Immature natural killer cell (primary cell): Measurements from ENCODE around the gene SUPT3H. TPM values are rescaled to one million over a fixed set of nuclear protein-coding genes. Genes with fewer than 3 reads are reported as not detected.
A peak's percentile ranks its signal among the peaks of the same experiment; 100 is the strongest.

Source experiments
- DNase-seq, 3 donors: peaks; one replicate each; pipeline ENCODE4 v3.0.0; 2022; ENCODE audit warnings: mixed read lengths in 1 of 3
- H3K27ac Mint-ChIP-seq, 6 donors: one replicate each; pipeline ENCODE4 v1.8.0; 2020; ENCODE audit warnings: mixed read lengths in 6 of 6, mild to moderate bottlenecking in 5 of 6, inconsistent platforms in 4 of 6, moderate library complexity in 3 of 6
- H3K27me3 Mint-ChIP-seq, 3 donors: one replicate each; pipeline ENCODE4 v1.8.0; 2020 to 2021; ENCODE audit warnings: low read depth in 3 of 3, mild to moderate bottlenecking in 3 of 3, mixed read lengths in 3 of 3, moderate library complexity in 3 of 3, inconsistent platforms in 1 of 3
- H3K36me3 Mint-ChIP-seq, 3 donors: one replicate each; pipeline ENCODE4 v1.8.0; 2020; ENCODE audit warnings: mixed read lengths in 3 of 3, inconsistent platforms in 2 of 3, mild to moderate bottlenecking in 2 of 3
- H3K4me1 Mint-ChIP-seq, 2 donors: one replicate each; pipeline ENCODE4 v1.8.0; 2020; ENCODE audit warnings: inconsistent platforms in 2 of 2, mild to moderate bottlenecking in 2 of 2, mixed read lengths in 2 of 2, moderate library complexity in 1 of 2
- H3K4me3 Mint-ChIP-seq, 5 donors: one replicate each; pipeline ENCODE4 v1.8.0; 2020; ENCODE audit warnings: mild to moderate bottlenecking in 5 of 5, mixed read lengths in 5 of 5, inconsistent platforms in 3 of 5, moderate library complexity in 3 of 5
- H3K9me3 Mint-ChIP-seq, 6 donors: one replicate each; pipeline ENCODE4 v1.8.0; 2020; ENCODE audit warnings: mild to moderate bottlenecking in 6 of 6, mixed read lengths in 6 of 6, inconsistent platforms in 4 of 6, moderate library complexity in 3 of 6
- polyA plus RNA-seq, 3 donors: library from polyadenylated mRNA; unstranded; fragments of 300-500 nt; fragmentation: Illumina TruSeq; gene quantifications; one replicate each; pipeline ENCODE4 v1.2.3, GENCODE V29; 2021

Gene SUPT3H
- polyA plus RNA-seq, 3 donors from 2014 or later, result 3.4 to 12.5 (median 8.8) TPM

DNA sequence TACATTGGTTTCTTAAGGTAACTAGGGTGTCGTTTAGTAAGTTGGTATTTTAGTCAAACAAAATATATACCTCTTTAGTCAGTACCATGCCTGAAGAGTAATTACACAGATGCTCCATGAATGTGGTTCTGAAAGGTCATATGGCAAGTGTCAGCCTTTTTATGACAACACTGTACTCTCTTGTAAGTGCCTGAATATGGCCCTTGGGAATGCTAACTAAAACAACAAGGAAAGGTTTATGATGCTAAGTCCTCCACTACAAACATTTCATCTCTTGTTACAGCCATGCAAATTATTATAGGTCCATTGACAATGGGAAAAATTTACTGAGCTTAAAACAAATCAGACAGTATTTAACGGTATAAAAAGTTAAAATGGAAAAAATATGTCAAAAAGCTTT is 39.0 kb upstream of the SUPT3H start:
- DNase-seq, result no peak
- H3K27me3 Mint-ChIP-seq, result peaks cover 19 to 38% (median 33%) of the 10 kb centered on the region in 3 donors
- H3K9me3 Mint-ChIP-seq, result no peaks in the 10 kb centered on the region
- H3K4me3 Mint-ChIP-seq, result no peak overlapping the region
- H3K36me3 Mint-ChIP-seq, result no peaks in the 10 kb centered on the region
- H3K4me1 Mint-ChIP-seq, result peaks cover 23 to 29% of the 10 kb centered on the region in 2 donors
- no peak overlapping the region for H3K27ac Mint-ChIP-seq

DNA sequence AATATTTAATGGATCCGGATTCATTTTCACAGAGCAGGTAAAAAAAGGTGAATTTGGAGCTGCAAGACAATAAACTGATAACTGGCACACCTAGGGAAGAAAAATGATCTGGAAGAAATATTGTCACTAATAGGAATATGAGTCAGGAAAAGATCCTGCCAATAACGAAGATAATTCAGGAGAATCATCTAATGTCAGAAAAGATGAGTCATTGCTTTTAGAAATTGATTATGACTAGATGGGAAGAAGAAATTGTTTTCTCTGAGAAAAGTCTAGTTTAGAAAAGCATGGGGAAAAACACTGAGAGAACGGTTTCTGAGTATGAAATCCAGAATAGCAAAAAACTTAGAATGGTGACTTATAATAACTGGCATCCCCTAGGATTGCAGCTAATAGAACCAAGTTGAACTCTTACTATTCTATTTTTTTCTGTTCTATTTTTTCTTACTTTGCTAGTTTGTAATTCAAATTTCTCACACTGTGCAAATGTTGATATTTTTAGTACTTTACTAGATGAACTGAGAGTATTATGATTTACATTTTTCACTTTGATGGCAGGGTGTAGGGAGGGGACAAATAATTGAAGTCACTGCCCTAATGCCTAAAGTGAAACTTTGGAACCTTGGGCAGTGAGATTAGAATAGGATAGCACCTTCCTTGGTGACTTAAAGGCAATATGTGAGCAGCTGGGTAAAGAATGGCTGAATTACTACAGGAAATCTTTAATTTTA is 38.2 kb upstream of the SUPT3H start:
- no peak overlapping the region for H3K4me3 Mint-ChIP-seq
- H3K36me3 Mint-ChIP-seq, result no peaks in the 10 kb centered on the region
- H3K27me3 Mint-ChIP-seq, result peaks cover 15 to 33% (median 27%) of the 10 kb centered on the region in 3 donors

DNA sequence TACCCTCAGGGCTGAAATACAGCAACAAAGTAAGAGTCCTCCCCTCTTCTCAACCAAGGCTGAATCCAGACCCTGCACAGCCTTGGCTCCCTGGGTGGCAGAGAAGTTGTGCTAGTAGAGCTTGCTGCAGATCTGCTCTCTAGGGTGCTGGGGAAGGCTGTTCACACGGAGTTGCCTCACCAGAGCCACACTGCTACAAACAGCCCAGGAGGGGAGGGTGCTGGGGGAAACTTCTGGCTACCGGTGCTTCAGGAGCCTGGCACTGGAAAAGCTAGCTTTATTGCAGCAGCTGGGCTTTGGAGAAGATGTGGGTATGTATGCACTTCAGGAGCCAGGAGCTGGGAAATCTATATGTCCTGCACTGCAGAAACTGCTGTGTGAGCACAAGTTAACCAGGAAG is 37.6 kb upstream of the SUPT3H start:
- H3K4me1 Mint-ChIP-seq, result peaks cover 11 to 15% of the 10 kb centered on the region in 2 donors
- H3K27ac Mint-ChIP-seq, result no peak overlapping the region
- H3K9me3 Mint-ChIP-seq, result no peaks in the 10 kb centered on the region
- no peak overlapping the region for H3K4me3 Mint-ChIP-seq
- no peaks in the 10 kb centered on the region for H3K36me3 Mint-ChIP-seq
- DNase-seq, result no peak
- peaks cover 9 to 27% (median 21%) of the 10 kb centered on the region in 3 donors for H3K27me3 Mint-ChIP-seq

More for the DNA sequence above, 38.2 kb upstream of the SUPT3H start:
- Mint-ChIP-seq H3K4me1 (peaks cover 17 to 21% of the 10 kb centered on the region in 2 donors), H3K9me3 (no peaks in the 10 kb centered on the region), H3K27ac (no peak overlapping the region)
- DNase-seq, result no peak

DNA sequence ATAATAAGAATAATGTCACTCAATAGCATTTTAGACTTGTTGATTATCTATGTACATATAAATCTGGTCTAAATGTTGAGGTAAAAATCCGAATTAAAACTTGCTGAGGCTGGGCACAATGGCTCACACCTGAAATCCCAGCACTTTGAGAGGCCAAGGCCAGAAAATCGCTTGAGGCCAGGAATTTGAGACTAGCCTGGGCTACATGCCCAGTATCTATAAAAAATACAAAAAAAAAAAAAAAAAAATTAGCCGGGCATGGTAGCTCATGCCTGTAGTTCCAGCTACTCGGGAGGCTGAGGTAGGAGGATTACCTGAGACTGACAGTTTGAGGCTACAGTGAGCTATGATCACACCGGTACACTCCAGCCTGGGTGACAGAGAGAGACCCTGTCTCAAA is 34.2 kb upstream of the SUPT3H start:
- no peak for DNase-seq
- Mint-ChIP-seq H3K4me1 (no peaks in the 10 kb centered on the region), H3K4me3 (no peak overlapping the region), H3K27me3 (peaks cover 6 to 17% (median 6%) of the 10 kb centered on the region in 3 donors), H3K36me3 (no peaks in the 10 kb centered on the region), H3K9me3 (no peaks in the 10 kb centered on the region), H3K27ac (no peak overlapping the region)

- no peak for DNase-seq
- no peak overlapping the region for H3K27ac Mint-ChIP-seq
- H3K4me1 Mint-ChIP-seq, result no peaks in the 10 kb centered on the region
- no peaks in the 10 kb centered on the region for H3K9me3 Mint-ChIP-seq
- no peaks in the 10 kb centered on the region for H3K36me3 Mint-ChIP-seq
- no peak overlapping the region for H3K4me3 Mint-ChIP-seq
- peaks cover 2 to 7% (median 5%) of the 10 kb centered on the region in 3 donors for H3K27me3 Mint-ChIP-seq
Observed at GRCh38 chr6:45400021-45400420, 22.3 kb upstream of the SUPT3H start.

DNA sequence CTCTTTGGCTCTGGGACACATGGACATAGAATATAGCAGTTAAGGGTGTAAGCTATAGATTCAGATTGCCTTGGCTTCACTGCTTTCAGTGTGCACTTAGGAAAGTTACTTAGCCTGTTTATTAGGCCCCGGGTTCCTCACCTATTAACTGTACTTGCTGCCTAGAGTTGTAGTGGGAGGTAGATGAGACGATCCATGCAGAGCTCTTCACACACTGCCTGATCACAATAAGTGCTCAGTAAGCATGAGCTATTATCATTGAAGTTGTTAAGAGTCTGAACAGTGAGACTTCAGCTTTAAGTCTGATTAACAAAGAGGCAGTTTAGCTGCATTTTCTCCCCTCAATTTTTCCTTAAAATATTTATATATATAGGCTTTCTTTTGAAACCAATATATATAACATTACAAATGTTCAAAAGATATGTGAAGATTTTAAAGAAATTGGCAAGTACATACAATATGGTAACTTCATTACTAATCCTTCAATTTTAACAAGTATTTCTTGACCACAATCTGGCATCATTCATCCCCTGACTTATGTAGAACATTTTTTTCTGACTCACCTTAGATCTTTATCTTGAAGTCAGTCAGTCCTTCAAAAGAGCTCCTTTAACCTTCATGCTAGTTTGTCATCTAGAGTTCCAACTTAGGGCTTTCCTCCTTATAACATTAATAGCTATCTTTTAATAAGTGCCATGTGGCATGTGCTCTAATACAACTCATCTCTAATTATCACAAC is 20.5 kb upstream of the SUPT3H start:
- Mint-ChIP-seq H3K9me3 (peaks cover 0 to under 1% (median 0%) of the 10 kb centered on the region in 6 donors), H3K4me3 (no peak overlapping the region), H3K4me1 (no peaks in the 10 kb centered on the region), H3K36me3 (no peaks in the 10 kb centered on the region), H3K27ac (no peak overlapping the region), H3K27me3 (peaks cover 0 to 5% (median 4%) of the 10 kb centered on the region in 3 donors)
- no peak for DNase-seq

DNA sequence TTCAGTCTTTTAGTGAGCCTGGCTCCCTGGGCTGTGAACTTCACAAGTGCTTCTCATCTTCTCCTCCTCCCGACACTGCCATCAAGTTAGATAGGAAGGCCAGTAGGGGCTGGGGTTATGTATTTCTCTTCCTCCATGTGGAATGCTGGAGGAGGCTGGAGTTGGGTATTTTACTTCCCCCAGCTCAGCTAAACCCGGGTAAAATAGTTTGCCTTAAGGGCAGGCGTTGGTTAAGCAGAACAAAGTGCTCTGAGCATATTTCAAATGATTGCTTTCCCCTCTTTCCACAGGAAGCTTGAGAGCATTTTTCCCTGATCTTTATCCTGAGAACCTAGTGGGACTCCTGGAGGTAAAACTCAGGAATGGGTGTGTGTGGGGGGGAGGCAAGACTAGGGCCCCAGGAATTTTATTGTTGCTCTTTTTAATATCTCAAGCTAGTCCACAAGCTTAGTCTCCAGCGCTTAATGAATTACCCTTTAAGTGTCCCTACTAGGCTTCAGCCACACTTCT is 16.9 kb upstream of the SUPT3H start:
- no peak overlapping the region for H3K27ac Mint-ChIP-seq
- peaks cover 0 to 4% (median 4%) of the 10 kb centered on the region in 3 donors for H3K36me3 Mint-ChIP-seq
- peaks cover 0 to 8% (median 4%) of the 10 kb centered on the region in 6 donors for H3K9me3 Mint-ChIP-seq
- no peak overlapping the region for H3K4me3 Mint-ChIP-seq
- peaks cover 0 to 4% (median 0%) of the 10 kb centered on the region in 3 donors for H3K27me3 Mint-ChIP-seq
- DNase-seq, result no peak
- H3K4me1 Mint-ChIP-seq, result no peaks in the 10 kb centered on the region

DNA sequence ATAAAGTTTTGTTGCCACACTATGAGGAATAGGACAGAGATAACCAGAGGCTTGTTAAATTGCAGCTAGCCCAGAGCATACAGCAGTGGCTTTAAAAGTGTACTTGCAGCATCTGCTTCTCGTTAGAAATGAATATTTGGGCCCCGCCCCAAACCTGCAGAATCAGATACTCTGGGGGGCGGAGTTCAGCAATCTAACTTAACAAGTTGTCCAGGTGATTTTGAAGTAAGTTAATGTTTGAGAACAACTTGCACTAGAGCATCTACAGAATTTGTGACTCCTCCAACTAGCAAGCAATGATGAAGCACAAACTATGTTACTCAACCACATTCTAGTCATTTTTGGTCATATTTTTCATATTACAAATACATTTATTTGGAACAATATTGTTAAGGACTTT is 10.6 kb upstream of the SUPT3H start:
- H3K9me3 Mint-ChIP-seq, result peaks cover 0 to 8% (median 4%) of the 10 kb centered on the region in 6 donors
- DNase-seq, result no peak
- no peaks in the 10 kb centered on the region for H3K4me1 Mint-ChIP-seq
- H3K27ac Mint-ChIP-seq, result no peak overlapping the region
- no peak overlapping the region for H3K4me3 Mint-ChIP-seq
- peaks cover 0 to 4% (median 4%) of the 10 kb centered on the region in 3 donors for H3K36me3 Mint-ChIP-seq
- H3K27me3 Mint-ChIP-seq, result peaks cover 1 to 8% (median 8%) of the 10 kb centered on the region in 3 donors

DNA sequence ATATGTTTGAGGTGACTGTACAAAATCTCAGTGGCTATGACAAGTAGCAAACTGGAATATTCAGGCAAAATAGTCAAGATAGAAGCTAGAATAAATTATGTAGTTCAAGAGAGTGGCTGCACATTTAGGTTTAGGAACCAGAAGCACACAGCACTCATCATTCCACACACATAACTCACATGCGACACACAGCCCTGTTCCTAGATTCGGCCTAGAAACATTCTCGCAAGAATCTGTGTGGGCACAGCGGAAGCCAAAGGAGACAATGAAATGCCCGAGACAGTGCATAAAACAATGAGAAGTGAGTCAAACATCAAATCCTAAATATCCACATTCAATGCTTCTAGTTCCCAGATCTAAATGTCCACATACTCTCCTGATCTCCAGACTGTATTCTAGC is 9.5 kb upstream of the SUPT3H start:
- no peak for DNase-seq
- Mint-ChIP-seq H3K9me3 (no peaks in the 10 kb centered on the region), H3K4me1 (no peaks in the 10 kb centered on the region), H3K4me3 (no peak overlapping the region), H3K27me3 (peaks cover 1 to 8% (median 8%) of the 10 kb centered on the region in 3 donors), H3K36me3 (no peaks in the 10 kb centered on the region), H3K27ac (no peak overlapping the region)

- Mint-ChIP-seq H3K36me3 (no peaks in the 10 kb centered on the region), H3K27ac (no peak overlapping the region), H3K4me3 (no peak overlapping the region), H3K4me1 (no peaks in the 10 kb centered on the region), H3K9me3 (no peaks in the 10 kb centered on the region), H3K27me3 (peaks cover 1 to 8% (median 8%) of the 10 kb centered on the region in 3 donors)
- DNase-seq, result no peak
Observed at GRCh38 chr6:45386501-45386900, 8.8 kb upstream of the SUPT3H start.

- H3K36me3 Mint-ChIP-seq, result no peaks in the 10 kb centered on the region
- no peaks in the 10 kb centered on the region for H3K9me3 Mint-ChIP-seq
- H3K4me1 Mint-ChIP-seq, result peaks cover 11 to 14% of the 10 kb centered on the region in 2 donors
- no peak overlapping the region for H3K4me3 Mint-ChIP-seq
- no peak for DNase-seq
- no peak overlapping the region for H3K27ac Mint-ChIP-seq
- H3K27me3 Mint-ChIP-seq, result peaks cover 5 to 17% (median 16%) of the 10 kb centered on the region in 3 donors
Observed at GRCh38 chr6:45382391-45382790, 4.7 kb upstream of the SUPT3H start.

- Mint-ChIP-seq H3K36me3 (no peaks in the 10 kb centered on the region), H3K4me3 (peak overlapping the region; percentile 95 to 100 (median 100)), H3K9me3 (no peaks in the 10 kb centered on the region), H3K4me1 (peaks cover 20 to 27% of the 10 kb centered on the region in 2 donors), H3K27ac (peak overlapping the region; percentile 93 to 99 (median 98)), H3K27me3 (peaks cover 5 to 15% (median 15%) of the 10 kb centered on the region in 3 donors)
- DNase-seq, result no peak
Observed at GRCh38 chr6:45378334-45378926, 696 bp upstream of the SUPT3H start.

DNA sequence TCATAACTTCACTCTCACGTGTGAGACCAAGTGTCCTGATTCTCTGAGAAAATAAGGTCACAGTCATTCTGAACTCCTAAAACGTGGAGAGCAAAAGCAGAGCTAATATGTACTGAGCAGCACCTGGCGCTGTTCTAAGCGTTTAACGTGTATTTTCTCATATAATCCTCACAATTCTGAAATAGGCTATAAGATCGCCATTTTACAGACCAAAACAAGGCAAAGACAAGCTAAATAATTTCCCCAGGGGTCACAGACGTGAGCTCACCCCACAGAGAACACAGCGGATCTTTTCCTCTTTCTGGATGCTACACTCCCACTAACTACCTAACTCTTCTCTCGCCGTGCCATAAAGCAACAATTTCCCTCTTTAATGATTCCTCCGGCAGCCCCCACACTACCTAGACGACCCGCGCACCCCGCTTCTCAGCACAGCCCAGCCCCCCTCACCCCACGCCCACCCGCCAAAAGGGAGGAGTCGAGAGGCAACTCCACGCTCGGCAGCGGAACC is 636 bp downstream of the SUPT3H start:
- no peaks in the 10 kb centered on the region for H3K9me3 Mint-ChIP-seq
- H3K4me1 Mint-ChIP-seq, result peaks cover 20 to 27% of the 10 kb centered on the region in 2 donors

More for the DNA sequence above, 636 bp downstream of the SUPT3H start:
- H3K27ac Mint-ChIP-seq, result peak overlapping the region; percentile 93 to 99 (median 98)
- DNase-seq, result no peak
- H3K36me3 Mint-ChIP-seq, result no peaks in the 10 kb centered on the region
- H3K4me3 Mint-ChIP-seq, result peak overlapping the region; percentile 95 to 100 (median 100)
- peaks cover 5 to 15% (median 15%) of the 10 kb centered on the region in 3 donors for H3K27me3 Mint-ChIP-seq
